Smooth muscle cell of the brain vasculature (primary cell): ENCODE data around the gene RBM43.

Source experiments
- DNase-seq: peaks from one replicate; pipeline ENCODE4 v3.0.0-alpha.2; 2012; ENCODE audit warnings: low read depth, low spot score

RBM43 gene

DNA sequence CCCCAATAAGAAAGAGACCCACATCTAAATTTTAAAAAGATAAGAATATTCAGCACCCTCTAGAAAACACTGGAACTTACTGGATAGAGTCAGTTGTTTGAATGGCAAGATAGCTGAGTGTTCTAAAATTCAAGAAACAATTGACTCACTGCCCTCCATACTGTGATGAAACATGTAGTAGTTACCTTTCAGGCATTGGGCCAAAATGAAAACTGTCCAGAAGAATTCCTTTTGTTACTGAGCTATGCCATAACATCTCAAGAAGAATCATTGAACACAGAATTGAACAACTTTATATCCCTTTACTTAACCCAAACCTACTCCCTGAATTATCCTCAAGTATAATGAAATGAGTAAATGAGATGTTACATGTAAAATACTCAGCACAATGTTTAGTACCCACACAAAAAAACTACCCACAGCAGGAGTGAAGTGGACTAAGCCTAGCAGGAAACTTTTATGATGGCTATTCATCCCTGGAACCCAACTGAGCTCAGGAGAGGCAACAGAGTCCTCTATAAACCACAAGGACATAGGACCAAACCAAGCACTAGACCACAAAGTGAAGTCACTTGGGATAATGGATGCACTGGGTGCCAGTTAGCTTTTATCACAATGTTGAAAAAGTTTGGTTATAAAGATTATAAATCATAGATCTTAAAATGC is 32.7 kb downstream of the RBM43 start:
- no peak for DNase-seq

- DNase-seq, result no peak
Observed at GRCh38 chr2:151217343-151217742, 44.3 kb downstream of the RBM43 start.

- DNase-seq, result no peak
Observed at GRCh38 chr2:151207100-151207499, 54.6 kb downstream of the RBM43 start.

GRCh38 chr2:151206446-151206968 is 55.2 kb downstream of the RBM43 start:
- no peak for DNase-seq

GRCh38 chr2:151205571-151205970 is 56.1 kb downstream of the RBM43 start:
- no peak for DNase-seq

DNA sequence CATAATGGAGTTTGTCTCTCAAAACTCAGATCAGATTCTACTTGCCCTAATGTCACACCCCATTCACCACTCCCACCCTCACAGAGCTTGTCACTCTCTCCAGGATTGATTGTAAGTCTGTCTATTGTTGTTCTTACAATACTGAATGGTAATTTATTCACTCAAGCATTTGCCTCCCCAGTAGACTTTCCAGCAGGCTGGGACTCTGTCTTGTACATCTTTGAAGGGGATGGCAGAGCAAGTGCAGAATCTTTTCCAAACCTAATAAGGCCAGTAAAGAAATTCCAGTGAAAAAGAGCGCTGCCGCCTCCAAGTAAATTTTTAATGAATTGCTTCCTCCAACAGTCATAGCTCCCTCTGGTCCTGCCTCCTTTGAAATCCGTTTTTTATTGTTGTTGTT is 56.9 kb downstream of the RBM43 start:
- no peak for DNase-seq

DNA sequence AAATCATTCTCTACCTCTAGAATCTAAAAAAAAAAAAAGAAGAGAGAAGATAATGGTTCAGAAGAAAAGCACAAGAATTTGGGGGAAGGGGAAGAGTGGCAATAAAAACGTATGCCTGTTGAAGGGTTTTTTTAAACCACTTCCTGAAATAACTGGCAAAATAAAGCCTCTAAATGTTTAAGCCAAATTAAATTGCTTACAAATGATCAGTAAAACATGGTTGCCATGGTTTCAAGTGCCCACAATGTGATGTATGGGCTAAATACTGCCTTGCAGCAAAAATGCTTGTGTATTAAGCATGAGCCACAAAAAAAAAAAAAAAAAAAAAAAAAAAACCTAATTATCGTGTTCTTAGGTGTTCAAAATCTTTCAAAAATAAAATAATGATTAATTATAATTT is 60.8 kb downstream of the RBM43 start:
- no peak for DNase-seq

GRCh38 chr2:151200277-151200676 is 61.4 kb downstream of the RBM43 start:
- no peak for DNase-seq

GRCh38 chr2:151198645-151199044 is 63.0 kb downstream of the RBM43 start:
- DNase-seq, result no peak
